ENCODE results near the gene SACS. TPM values are rescaled to one million over a fixed set of nuclear protein-coding genes. Genes with fewer than 3 reads are reported as not detected.

SACS gene
- total RNA-seq, 6 experiments from 2014 or later = 1.5 to 5.9 (median 3.3) TPM

DNA sequence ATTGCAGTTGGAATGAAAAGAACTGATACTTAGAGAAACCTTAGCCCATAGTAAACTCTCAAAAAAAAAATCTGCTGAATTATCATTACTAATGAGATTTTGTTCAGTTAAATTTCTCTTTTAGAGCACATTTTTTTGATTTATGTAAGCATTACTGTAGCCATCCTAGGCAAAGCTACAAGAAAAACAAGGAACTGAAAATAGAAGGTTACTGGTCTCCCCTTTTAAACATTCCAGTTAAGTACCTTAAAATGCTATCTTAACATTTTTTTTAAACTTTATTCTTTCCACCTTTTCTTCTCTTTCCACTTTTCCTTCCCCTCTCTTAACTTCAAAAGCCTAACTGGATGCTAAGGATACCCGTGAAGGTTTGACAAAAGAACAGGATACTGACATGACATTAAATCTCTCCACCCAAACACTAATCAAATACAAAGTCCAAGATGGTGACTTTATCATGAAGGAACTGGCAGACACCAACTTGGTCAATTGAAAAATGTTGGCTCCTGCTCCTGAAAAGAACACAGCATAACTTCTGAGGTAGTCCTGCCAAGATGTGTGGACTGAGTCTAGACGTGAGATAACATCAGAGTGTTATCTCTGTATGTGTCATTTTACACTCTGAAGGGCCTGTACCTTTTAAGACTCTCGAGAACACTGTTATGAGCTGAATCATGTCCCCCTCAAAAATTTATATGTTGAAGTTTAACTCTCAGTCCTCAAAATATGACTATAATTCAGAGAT, 29.5 kb upstream of the SACS start:
- no peaks in the 10 kb centered on the region for H3K36me3 ChIP-seq
- ATAC-seq = no peak
- H3K4me3 ChIP-seq = no peak overlapping the region
- H3K27ac ChIP-seq = no peak overlapping the region
- intact Hi-C loops (cut with DNase I) = loop anchor here in 1 of 2 donors (10.0 kb wide), 1 partner anchor 412 kb away; no protein-coding TSS in a partner anchor
- peaks cover 0 to 5% (median 3%) of the 10 kb centered on the region in 4 donors for H3K4me1 ChIP-seq
- no peaks in the 10 kb centered on the region for H3K27me3 ChIP-seq
- TF ChIP-seq, protein P1, sequence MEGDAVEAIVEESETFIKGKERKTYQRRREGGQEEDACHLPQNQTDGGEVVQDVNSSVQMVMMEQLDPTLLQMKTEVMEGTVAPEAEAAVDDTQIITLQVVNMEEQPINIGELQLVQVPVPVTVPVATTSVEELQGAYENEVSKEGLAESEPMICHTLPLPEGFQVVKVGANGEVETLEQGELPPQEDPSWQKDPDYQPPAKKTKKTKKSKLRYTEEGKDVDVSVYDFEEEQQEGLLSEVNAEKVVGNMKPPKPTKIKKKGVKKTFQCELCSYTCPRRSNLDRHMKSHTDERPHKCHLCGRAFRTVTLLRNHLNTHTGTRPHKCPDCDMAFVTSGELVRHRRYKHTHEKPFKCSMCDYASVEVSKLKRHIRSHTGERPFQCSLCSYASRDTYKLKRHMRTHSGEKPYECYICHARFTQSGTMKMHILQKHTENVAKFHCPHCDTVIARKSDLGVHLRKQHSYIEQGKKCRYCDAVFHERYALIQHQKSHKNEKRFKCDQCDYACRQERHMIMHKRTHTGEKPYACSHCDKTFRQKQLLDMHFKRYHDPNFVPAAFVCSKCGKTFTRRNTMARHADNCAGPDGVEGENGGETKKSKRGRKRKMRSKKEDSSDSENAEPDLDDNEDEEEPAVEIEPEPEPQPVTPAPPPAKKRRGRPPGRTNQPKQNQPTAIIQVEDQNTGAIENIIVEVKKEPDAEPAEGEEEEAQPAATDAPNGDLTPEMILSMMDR (IDR thresholded peaks at IDR 0.05) = no peak
- no peak for TF ChIP-seq POLR2A (IDR thresholded peaks at IDR 0.05)
- no peaks in the 10 kb centered on the region for H3K9me3 ChIP-seq
- DNase-seq = no peak
- WGBS (ENCODE audit: insufficient coverage, low coverage, low lambda C conversion rate, missing lambda C conversion rate) = 37% methylated on average over 3 of the region's 3 CpGs

- intact Hi-C loops (cut with DNase I) = loop anchor here in 1 of 2 donors (10.0 kb wide), 1 partner anchor 413 kb away; no protein-coding TSS in a partner anchor
- H3K4me1 ChIP-seq = peaks cover 0 to 5% (median 3%) of the 10 kb centered on the region in 4 donors
- no peaks in the 10 kb centered on the region for H3K36me3 ChIP-seq
- WGBS (ENCODE audit: insufficient coverage, low coverage, low lambda C conversion rate, missing lambda C conversion rate) = 46% methylated on average over 3 of the region's 3 CpGs
- no peak overlapping the region for H3K4me3 ChIP-seq
- no peak overlapping the region for H3K27ac ChIP-seq
- ATAC-seq (no peak), DNase-seq (no peak)
- H3K27me3 ChIP-seq = no peaks in the 10 kb centered on the region
- H3K9me3 ChIP-seq = no peaks in the 10 kb centered on the region
- no peak for TF ChIP-seq POLR2A (IDR thresholded peaks at IDR 0.05)
- TF ChIP-seq, protein P1 (IDR thresholded peaks at IDR 0.05) = no peak
Measured at GRCh38 chr13:23461544-23461943, 28.0 kb upstream of the SACS start.

DNA sequence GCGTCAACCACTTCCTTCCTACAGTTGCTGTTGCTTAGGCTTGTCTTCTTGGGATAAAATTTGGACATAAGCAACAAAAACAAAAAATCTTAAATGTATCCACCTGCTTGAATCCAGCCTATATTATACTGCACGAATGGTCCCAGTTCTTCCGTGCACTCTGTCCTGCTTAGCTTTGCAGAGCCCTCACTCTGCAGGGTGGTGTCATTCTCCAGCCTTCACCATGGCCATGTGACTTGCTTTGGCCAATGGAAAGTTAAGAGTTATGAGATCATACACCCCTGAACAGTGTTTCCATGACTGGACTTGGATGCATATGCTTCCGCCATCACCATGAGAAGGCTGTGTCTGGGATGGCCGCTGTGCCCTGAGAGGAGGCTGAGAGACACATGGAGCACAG, 27.4 kb upstream of the SACS start:
- Histone ChIP-seq H3K9me3 (no peaks in the 10 kb centered on the region), H3K4me3 (no peak overlapping the region), H3K27ac (no peak overlapping the region), H3K4me1 (peaks cover 0 to 3% (median 1%) of the 10 kb centered on the region in 4 donors), H3K36me3 (no peaks in the 10 kb centered on the region), H3K27me3 (no peaks in the 10 kb centered on the region)
- 88% methylated on average over 5 of the region's 5 CpGs for WGBS (ENCODE audit: insufficient coverage, low coverage, low lambda C conversion rate, missing lambda C conversion rate)
- DNase-seq = no peak
- no peak for TF ChIP-seq POLR2A (IDR thresholded peaks at IDR 0.05)
- TF ChIP-seq, protein P1 (IDR thresholded peaks at IDR 0.05) = no peak
- ATAC-seq = no peak
- intact Hi-C loops (cut with DNase I) = loop anchor here in 1 of 2 donors (10.0 kb wide), 1 partner anchor 414 kb away; no protein-coding TSS in a partner anchor

DNA sequence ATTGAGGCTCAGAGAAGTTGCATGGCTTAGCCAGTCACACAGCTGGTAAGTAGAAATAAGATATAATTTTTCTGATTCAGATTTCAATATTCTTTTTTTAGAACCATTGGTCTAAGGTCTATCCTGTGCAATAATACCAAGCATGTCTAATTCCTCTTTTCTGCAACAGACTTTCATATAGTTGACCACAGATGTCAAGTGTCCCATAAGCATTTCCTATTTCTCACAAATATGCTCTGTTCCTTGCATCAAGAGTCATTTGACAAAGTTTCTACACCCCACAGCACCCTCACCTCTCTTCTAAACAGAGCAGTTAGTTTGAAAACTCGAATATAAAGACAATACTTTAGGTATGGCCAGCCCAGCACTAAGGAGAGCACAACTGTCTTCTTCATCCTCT, 26.8 kb upstream of the SACS start:
- TF ChIP-seq, protein P1 (IDR thresholded peaks at IDR 0.05) = no peak
- TF ChIP-seq POLR2A (IDR thresholded peaks at IDR 0.05) = no peak
- peak in 1 of 4 donors; percentile 40 for ATAC-seq
- H3K27ac ChIP-seq = no peak overlapping the region

More for the DNA sequence above, 26.8 kb upstream of the SACS start:
- Histone ChIP-seq H3K4me1 (peaks cover 0 to 3% (median 0%) of the 10 kb centered on the region in 4 donors), H3K27me3 (no peaks in the 10 kb centered on the region), H3K36me3 (no peaks in the 10 kb centered on the region), H3K9me3 (no peaks in the 10 kb centered on the region), H3K4me3 (no peak overlapping the region)
- DNase-seq = no peak
- 31% methylated on average over 1 of the region's 1 CpG for WGBS (ENCODE audit: insufficient coverage, low coverage, low lambda C conversion rate, missing lambda C conversion rate)
- intact Hi-C loops (cut with DNase I) = loop anchor here in 1 of 2 donors (10.0 kb wide), 1 partner anchor 414 kb away; no protein-coding TSS in a partner anchor
